GM18951 (cell line): ENCODE measurements around the gene WFDC1.
"Not testable (repeated sequence)": the region's sequence is repeated elsewhere in the genome, so short reads cannot be mapped to it uniquely, and the experiment has no call there.

Experiments used
- POLR2A ChIP-seq: IDR thresholded peaks from 4 replicates; pipeline ENCODE4 v1.6.1; 2011; ENCODE audit warnings: mild to moderate bottlenecking; ENCODE audit not compliant: insufficient read length, insufficient read depth; ENCODE audit errors: extremely low read depth
- in situ Hi-C: fragments of 300-500 bp; cut with MboI; formaldehyde crosslinking; loops from one replicate; pipeline ENCODE4 v1.12.0; 2022; ENCODE audit warnings: low sequenced_read_pairs, mixed read lengths, inconsistent platforms; ENCODE audit not compliant: unreplicated experiment

The WFDC1 gene

DNA sequence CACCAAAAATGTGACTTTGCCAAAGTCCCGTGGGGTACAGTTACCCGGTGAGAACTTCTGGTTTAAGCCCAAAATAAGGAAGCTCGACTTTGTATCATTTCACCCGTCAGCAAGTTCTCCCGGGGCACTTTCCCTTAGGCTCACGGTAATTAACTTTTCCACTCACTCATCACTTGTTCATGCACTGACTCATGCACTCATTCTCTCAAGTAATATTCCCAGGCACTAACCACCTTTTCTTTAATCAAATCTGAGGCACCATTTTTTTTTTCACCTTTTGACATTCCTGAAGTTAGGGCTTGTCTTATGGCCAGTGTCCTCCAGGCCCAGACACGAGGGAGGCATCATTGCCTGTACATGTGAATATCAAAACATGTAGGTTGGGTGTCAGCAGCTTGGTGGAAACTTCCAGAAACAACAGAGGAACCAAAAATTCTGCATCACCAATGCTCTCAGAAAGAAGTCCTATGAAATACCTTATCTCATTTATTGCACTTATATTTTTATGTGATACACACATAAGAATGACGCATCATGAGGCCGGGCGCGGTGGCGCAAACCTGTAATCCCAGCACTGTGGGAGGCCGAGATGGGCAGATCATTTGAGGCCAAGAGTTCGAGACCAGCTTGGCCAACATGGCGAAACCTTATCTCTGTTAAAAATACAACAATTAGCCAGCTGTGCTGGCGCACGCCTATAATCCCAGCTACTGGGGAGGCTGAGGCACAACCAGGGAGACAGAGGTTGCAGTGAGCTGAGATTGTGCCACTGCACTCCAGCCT is 37.5 kb downstream of the WFDC1 start:
- TF ChIP-seq POLR2A: no peak
- in situ Hi-C loops: no loop called here

- TF ChIP-seq POLR2A: no peak
- in situ Hi-C loops: no loop called here
Measured at GRCh38 chr16:84332975-84333684, 38.5 kb downstream of the WFDC1 start.

- in situ Hi-C loops: no loop called here
- TF ChIP-seq POLR2A: no peak
Measured at GRCh38 chr16:84334058-84334457, 39.4 kb downstream of the WFDC1 start.

- no peak for TF ChIP-seq POLR2A
- in situ Hi-C loops: no loop called here
Measured at GRCh38 chr16:84334482-84334881, 39.8 kb downstream of the WFDC1 start.

- in situ Hi-C loops: not testable (repeated sequence)
Measured at GRCh38 chr16:84337236-84337635, 42.6 kb downstream of the WFDC1 start.

- TF ChIP-seq POLR2A: no peak
- in situ Hi-C loops: no loop called here
Measured at GRCh38 chr16:84339311-84339710, 44.6 kb downstream of the WFDC1 start.

GRCh38 chr16:84339766-84340165 is 45.1 kb downstream of the WFDC1 start:
- in situ Hi-C loops: no loop called here
- no peak for TF ChIP-seq POLR2A

GRCh38 chr16:84340325-84341040 is 45.8 kb downstream of the WFDC1 start:
- in situ Hi-C loops: no loop called here
- no peak for TF ChIP-seq POLR2A

- in situ Hi-C loops: no loop called here
- TF ChIP-seq POLR2A: no peak
Measured at GRCh38 chr16:84341528-84342295, 47.0 kb downstream of the WFDC1 start.

- in situ Hi-C loops: not testable (repeated sequence)
Measured at GRCh38 chr16:84343800-84344199, 49.1 kb downstream of the WFDC1 start.

GRCh38 chr16:84344781-84345180 is 50.1 kb downstream of the WFDC1 start:
- in situ Hi-C loops: no loop called here
- no peak for TF ChIP-seq POLR2A

DNA sequence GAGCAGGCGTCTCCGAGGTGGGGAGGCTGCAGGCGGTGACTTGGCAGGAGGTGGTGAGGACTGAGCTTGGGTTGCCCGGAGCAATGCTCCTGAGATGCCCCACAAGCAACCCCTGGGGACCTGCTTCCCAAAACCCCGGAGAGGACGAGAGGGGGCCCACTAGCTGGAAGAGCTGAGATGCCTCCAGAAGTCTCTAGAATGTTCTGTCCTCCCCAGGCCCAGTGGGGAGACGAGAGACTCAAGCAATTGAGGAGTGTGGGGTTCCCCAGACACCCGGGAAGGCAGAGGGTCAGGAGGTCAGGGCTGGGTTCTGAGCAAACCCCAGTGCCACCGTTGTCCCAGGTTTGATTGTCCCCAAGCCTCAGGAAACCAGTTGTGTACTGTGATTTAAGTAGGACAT is 52.5 kb downstream of the WFDC1 start:
- in situ Hi-C loops: no loop called here
- TF ChIP-seq POLR2A: no peak

DNA sequence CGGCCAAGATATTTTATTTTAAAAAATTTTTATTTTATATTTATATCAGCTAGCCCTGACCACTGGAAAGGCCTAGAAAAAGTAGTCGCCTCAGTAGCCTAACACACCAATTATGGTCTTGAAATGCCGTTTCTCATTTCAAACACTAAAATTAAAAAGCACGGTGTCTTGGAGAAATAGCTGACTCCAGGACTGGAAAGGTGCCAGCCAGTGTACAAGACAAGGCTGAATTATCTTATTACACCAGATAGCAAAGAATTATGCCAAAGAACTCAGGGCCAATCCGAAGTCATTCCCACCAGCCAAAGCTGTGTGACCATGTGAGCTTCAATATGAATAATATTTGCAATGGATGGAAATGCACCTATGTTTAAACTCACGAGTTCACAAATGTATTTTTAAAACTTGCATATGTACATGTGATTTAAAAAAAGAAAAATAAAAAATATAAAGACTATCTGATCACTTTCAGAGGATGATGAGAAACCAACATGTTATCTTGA is 53.8 kb downstream of the WFDC1 start:
- in situ Hi-C loops: no loop called here
- TF ChIP-seq POLR2A: no peak
